ENCODE measurements around the gene PATE1.

The PATE1 gene

DNA sequence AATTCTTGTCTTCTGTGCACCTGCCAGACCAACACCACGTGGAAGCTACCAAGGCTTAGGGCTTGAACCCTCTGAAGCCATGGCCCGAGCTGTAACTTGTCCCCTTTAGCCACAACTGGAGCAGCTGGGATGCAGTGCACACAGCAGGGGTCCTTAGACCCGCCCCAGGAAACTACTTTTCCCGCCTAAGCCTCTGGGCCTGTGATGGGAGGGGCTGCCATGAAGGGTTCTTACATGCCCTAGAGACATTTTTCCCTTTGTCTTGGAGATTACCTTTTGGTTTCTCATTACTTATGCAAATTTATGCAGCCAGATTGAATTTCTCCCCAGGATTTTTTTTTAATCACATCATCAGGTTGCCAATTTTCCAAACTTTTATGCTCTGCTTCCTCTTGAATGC is 51.6 kb downstream of the PATE1 start:
- DNase-seq: no peak
